ENCODE data around the gene KRAS. TPM values are rescaled to one million over a fixed set of nuclear protein-coding genes. Genes with fewer than 3 reads are reported as not detected.

The KRAS gene
- total RNA-seq, 4 donors from 2014 or later = 29.0 to 37.0 (median 34.1) TPM

- no peaks in the 10 kb centered on the region for H3K9me3 ChIP-seq
- peak overlapping the region in 2 of 4 donors; percentile 45 to 67 for H3K27ac ChIP-seq (replicated peaks in 1 of 4)
- H3K36me3 ChIP-seq = no peaks in the 10 kb centered on the region
- no peak overlapping the region for H3K4me3 ChIP-seq
- DNase-seq (ENCODE audit: extremely low spot score) = no peak
- no peaks in the 10 kb centered on the region for H3K27me3 ChIP-seq
- intact Hi-C loops (cut with DNase I) = no loop called here
- no peak for TF ChIP-seq CTCF (IDR thresholded peaks at IDR 0.05)
- TF ChIP-seq POLR2AphosphoS5 (IDR thresholded peaks at IDR 0.05) = no peak
- TF ChIP-seq POLR2A (IDR thresholded peaks at IDR 0.05; ENCODE audit: low read depth) = no peak
- TF ChIP-seq EP300 (IDR thresholded peaks at IDR 0.05) = no peak
- 69% methylated on average over 2 of the region's 2 CpGs for WGBS
- H3K4me1 ChIP-seq = peaks cover 0 to 33% (median 22%) of the 10 kb centered on the region in 4 donors
Measured at GRCh38 chr12:25287610-25288009, 36.9 kb upstream of the KRAS start.

GRCh38 chr12:25286837-25287236 is 36.1 kb upstream of the KRAS start:
- no peak overlapping the region for H3K4me3 ChIP-seq
- no peaks in the 10 kb centered on the region for H3K9me3 ChIP-seq
- DNase-seq (ENCODE audit: extremely low spot score) = no peak
- peaks cover 0 to 41% (median 29%) of the 10 kb centered on the region in 4 donors for H3K4me1 ChIP-seq
- H3K27ac ChIP-seq (replicated peaks in 1 of 4) = peak overlapping the region in 2 of 4 donors; percentile 45 to 67
- H3K27me3 ChIP-seq = no peaks in the 10 kb centered on the region
- no peak for TF ChIP-seq POLR2AphosphoS5 (IDR thresholded peaks at IDR 0.05)
- no peak for TF ChIP-seq EP300 (IDR thresholded peaks at IDR 0.05)
- no peak for TF ChIP-seq CTCF (IDR thresholded peaks at IDR 0.05)
- TF ChIP-seq POLR2A (IDR thresholded peaks at IDR 0.05; ENCODE audit: low read depth) = no peak
- intact Hi-C loops (cut with DNase I) = no loop called here
- H3K36me3 ChIP-seq = no peaks in the 10 kb centered on the region

DNA sequence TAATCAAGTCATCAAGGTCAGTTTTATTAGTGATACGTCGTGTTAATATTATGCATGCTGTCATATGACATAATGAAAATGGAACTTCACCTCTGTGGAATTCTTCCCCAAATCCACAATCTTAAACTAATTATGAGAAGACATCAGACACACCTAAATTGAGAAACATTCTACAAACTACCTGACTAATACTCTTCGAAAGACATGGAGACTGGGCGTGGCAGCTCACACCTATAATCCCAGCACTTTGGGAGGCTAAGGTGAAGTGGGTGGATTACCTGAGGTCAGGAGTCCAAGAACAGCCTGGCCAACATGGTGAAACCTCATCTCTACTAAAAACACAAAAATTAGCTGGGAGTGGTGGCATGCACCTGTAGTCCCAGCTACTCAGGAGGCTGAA is 33.3 kb upstream of the KRAS start:
- Histone ChIP-seq H3K9me3 (no peaks in the 10 kb centered on the region), H3K4me1 (peaks cover 0 to 46% (median 39%) of the 10 kb centered on the region in 4 donors), H3K27ac (replicated peaks in 1 of 4) (peak overlapping the region; percentile 75 to 81 (median 77)), H3K27me3 (no peaks in the 10 kb centered on the region), H3K4me3 (no peak overlapping the region), H3K36me3 (no peaks in the 10 kb centered on the region)
- intact Hi-C loops (cut with DNase I) = no loop called here
- DNase-seq (ENCODE audit: extremely low spot score) = no peak
- TF ChIP-seq EP300 (IDR thresholded peaks at IDR 0.05) = no peak
- TF ChIP-seq CTCF (IDR thresholded peaks at IDR 0.05) = no peak
- TF ChIP-seq POLR2AphosphoS5 (IDR thresholded peaks at IDR 0.05) = no peak
- TF ChIP-seq POLR2A (IDR thresholded peaks at IDR 0.05; ENCODE audit: low read depth) = no peak
- WGBS = 87% methylated on average over 4 of the region's 4 CpGs

DNA sequence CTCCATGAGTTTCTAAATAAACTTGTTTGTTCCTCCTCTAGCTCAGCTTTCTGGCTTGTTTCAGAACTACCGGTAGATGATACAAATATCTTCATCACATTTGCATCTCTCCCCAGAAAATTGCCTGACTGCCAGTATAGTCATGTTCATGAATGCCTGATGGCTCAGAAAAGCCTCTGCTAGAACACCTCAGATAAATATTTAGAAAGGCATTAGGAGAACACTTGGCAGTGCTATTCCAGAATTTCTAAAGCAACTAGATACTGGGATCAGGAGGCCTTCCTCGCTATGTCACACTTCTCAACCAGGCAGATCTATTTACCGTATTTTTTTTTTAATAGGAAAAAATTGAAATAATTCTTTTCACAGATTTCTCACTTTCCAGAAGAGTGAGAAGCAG is 32.3 kb upstream of the KRAS start:
- Histone ChIP-seq H3K27ac (replicated peaks in 1 of 4) (peak overlapping the region; percentile 75 to 81 (median 77)), H3K4me3 (no peak overlapping the region), H3K9me3 (no peaks in the 10 kb centered on the region), H3K4me1 (peaks cover 0 to 46% (median 39%) of the 10 kb centered on the region in 4 donors), H3K36me3 (no peaks in the 10 kb centered on the region), H3K27me3 (no peaks in the 10 kb centered on the region)
- 52% methylated on average over 3 of the region's 3 CpGs for WGBS
- DNase-seq (ENCODE audit: extremely low spot score) = no peak
- intact Hi-C loops (cut with DNase I) = no loop called here
- peak; percentile 9 to 36 for TF ChIP-seq POLR2AphosphoS5 (IDR thresholded peaks at IDR 0.05)
- TF ChIP-seq POLR2A (IDR thresholded peaks at IDR 0.05; ENCODE audit: low read depth) = no peak

DNA sequence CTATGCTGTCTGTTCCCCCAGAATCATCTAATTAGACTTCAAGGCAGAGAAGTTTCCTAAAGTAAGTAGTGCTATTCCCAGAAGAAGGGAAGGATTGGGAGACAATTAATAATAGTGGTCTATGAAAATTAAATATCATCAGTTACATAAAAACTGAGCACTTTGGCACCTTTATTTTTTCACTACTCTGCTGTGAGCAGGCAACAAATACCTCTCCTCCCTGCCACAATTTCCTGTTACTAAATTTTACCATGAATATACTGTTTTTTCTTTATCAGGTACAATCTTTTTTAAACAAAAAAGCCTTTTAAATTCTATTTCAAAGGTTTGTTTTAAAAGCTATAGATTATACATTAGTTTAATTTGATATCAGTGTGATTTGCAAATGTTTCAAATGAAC is 29.4 kb upstream of the KRAS start:
- H3K27ac ChIP-seq (replicated peaks in 1 of 4) = no peak overlapping the region
- H3K27me3 ChIP-seq = no peaks in the 10 kb centered on the region
- no peaks in the 10 kb centered on the region for H3K9me3 ChIP-seq
- H3K36me3 ChIP-seq = no peaks in the 10 kb centered on the region
- TF ChIP-seq EP300 (IDR thresholded peaks at IDR 0.05) (no peak), CTCF (IDR thresholded peaks at IDR 0.05) (no peak), POLR2A (IDR thresholded peaks at IDR 0.05; ENCODE audit: low read depth) (no peak), POLR2AphosphoS5 (IDR thresholded peaks at IDR 0.05) (no peak)
- intact Hi-C loops (cut with DNase I) = no loop called here
- H3K4me3 ChIP-seq = no peak overlapping the region
- no peak for DNase-seq (ENCODE audit: extremely low spot score)
- peaks cover 0 to 55% (median 52%) of the 10 kb centered on the region in 4 donors for H3K4me1 ChIP-seq
